ENCODE results near the gene YTHDC1. TPM values are rescaled to one million over a fixed set of nuclear protein-coding genes. Genes with fewer than 3 reads are reported as not detected.

YTHDC1 gene
- total and polyA plus RNA-seq, 2 of the 13 experiments (the other 11 are each of a cell fraction or from before 2014, with no cell fraction given), result 37.3 to 56.8 TPM

- H4K20me1 ChIP-seq (ENCODE audit: insufficient read depth, low read length), result no peaks in the 10 kb centered on the region
- intact Hi-C loops (cut with micrococcal nuclease; ENCODE audit: unreplicated experiment) (no loop called here), in situ Hi-C loops (cut with HindIII; ENCODE audit: extremely low pct_ligation_motif_present, low pct_unique_long_range_greater_than_20kb) (no loop called here)
- H3K27me3 ChIP-seq (ENCODE audit: control insufficient read depth in 1 of 2, insufficient read depth in 2 of 2, low read length in 2 of 2), result no peaks in the 10 kb centered on the region; a peak in 1 of 5 replicates
- no TSS peak for BruUV-seq (replicated peaks)
- ChIA-PET POLR2A (no interaction called here), CTCF (ENCODE audit: low intra/inter-chr PET ratio, low total read pairs) (no interaction called here)
- no peak for DNase-seq (ENCODE audit: low spot score)
- peaks cover 16% of the 10 kb centered on the region for H3K4me1 ChIP-seq (ENCODE audit: insufficient read depth, low read length)
- H3K36me3 ChIP-seq (replicated peaks in 1 of 2; ENCODE audit: control insufficient read depth in 1 of 2, insufficient read depth in 2 of 2, low read length in 2 of 2), result no peaks in the 10 kb centered on the region
- no peaks in the 10 kb centered on the region for H3K79me2 ChIP-seq (ENCODE audit: insufficient read depth, low read length)
- no peaks in the 10 kb centered on the region for H3K9me3 ChIP-seq (ENCODE audit: low read length)
- H2AFZ ChIP-seq (ENCODE audit: low read length), result no peak overlapping the region
- no peak for ATAC-seq
- no peak for TF ChIP-seq IKZF4 (CRISPR knock-in tag; IDR thresholded peaks at IDR 0.05; ENCODE audit: borderline replicate concordance, low read depth, not compliant biosample characterization)
- no peak for TF ChIP-seq TERF1 (CRISPR knock-in tag; IDR thresholded peaks at IDR 0.05)
- no peak for TF ChIP-seq KLF13 (CRISPR knock-in tag; IDR thresholded peaks at IDR 0.05)
- no peak for TF ChIP-seq ZNF775 (CRISPR knock-in tag; IDR thresholded peaks at IDR 0.05; ENCODE audit: borderline replicate concordance)
- TF ChIP-seq MED13 (CRISPR knock-in tag; IDR thresholded peaks at IDR 0.05), result no peak
- no peak overlapping the region for H3K27ac ChIP-seq (ENCODE audit: extremely low read length, insufficient read depth, low read length)
- 39% methylated on average over 4 of the region's 4 CpGs for WGBS (ENCODE audit: low lambda C conversion rate)
- no peak overlapping the region for H3K4me2 ChIP-seq (ENCODE audit: low read depth, low read length)
- H3K9ac ChIP-seq (ENCODE audit: insufficient read depth, low read depth, low read length), result no peak overlapping the region
- FAIRE-seq, result no peak
- no peak overlapping the region for H3K4me3 ChIP-seq (replicated peaks in 1 of 3; ENCODE audit: insufficient read depth in 1 of 3, low read depth in 2 of 3, low read length in 3 of 3)
These were observed 16.7 kb upstream of the YTHDC1 start for GRCh38 chr4:68366600-68366999.

GRCh38 chr4:68365068-68365467 lies 15.2 kb upstream of the YTHDC1 start:
- H3K4me2 ChIP-seq (ENCODE audit: low read depth, low read length), result no peak overlapping the region
- H3K27ac ChIP-seq (ENCODE audit: extremely low read length, insufficient read depth, low read length), result no peak overlapping the region
- ATAC-seq (no peak), DNase-seq (ENCODE audit: low spot score) (no peak), FAIRE-seq (no peak)
- ChIA-PET CTCF (ENCODE audit: low intra/inter-chr PET ratio, low total read pairs) (no interaction called here), POLR2A (no interaction called here)
- peaks cover 26% of the 10 kb centered on the region for H3K4me1 ChIP-seq (ENCODE audit: insufficient read depth, low read length)
- no peaks in the 10 kb centered on the region for H3K36me3 ChIP-seq (replicated peaks in 1 of 2; ENCODE audit: control insufficient read depth in 1 of 2, insufficient read depth in 2 of 2, low read length in 2 of 2)
- no peak overlapping the region for H3K9ac ChIP-seq (ENCODE audit: insufficient read depth, low read depth, low read length)
- no peaks in the 10 kb centered on the region for H3K79me2 ChIP-seq (ENCODE audit: insufficient read depth, low read length)
- H2AFZ ChIP-seq (ENCODE audit: low read length), result no peak overlapping the region
- intact Hi-C loops (cut with micrococcal nuclease; ENCODE audit: unreplicated experiment), result no loop called here
- BruUV-seq (replicated peaks), result no TSS peak
- H3K9me3 ChIP-seq (ENCODE audit: low read length), result no peaks in the 10 kb centered on the region
- H4K20me1 ChIP-seq (ENCODE audit: insufficient read depth, low read length), result no peaks in the 10 kb centered on the region
- H3K27me3 ChIP-seq (ENCODE audit: control insufficient read depth in 1 of 2, insufficient read depth in 2 of 2, low read length in 2 of 2), result no peaks in the 10 kb centered on the region; a peak in 1 of 5 replicates
- in situ Hi-C loops (cut with HindIII; ENCODE audit: extremely low pct_ligation_motif_present, low pct_unique_long_range_greater_than_20kb), result no loop called here
- H3K4me3 ChIP-seq (replicated peaks in 1 of 3; ENCODE audit: insufficient read depth in 1 of 3, low read depth in 2 of 3, low read length in 3 of 3), result no peak overlapping the region
- WGBS (ENCODE audit: low lambda C conversion rate), result 0% methylated on average over 1 of the region's 1 CpG
- TF ChIP-seq ZNF280D (CRISPR knock-in tag; IDR thresholded peaks at IDR 0.05) (no peak), ZNF879 (CRISPR knock-in tag; IDR thresholded peaks at IDR 0.05) (no peak), TERF1 (CRISPR knock-in tag; IDR thresholded peaks at IDR 0.05) (no peak), PPARG (CRISPR knock-in tag; conservative IDR thresholded peaks at IDR 0.05) (no peak), ZNF570 (CRISPR knock-in tag; IDR thresholded peaks at IDR 0.05; ENCODE audit: borderline replicate concordance) (no peak), MYNN (CRISPR knock-in tag; IDR thresholded peaks at IDR 0.05; ENCODE audit: low read depth) (no peak), NR2F6 (IDR thresholded peaks at IDR 0.05) (no peak), NR2F6 (CRISPR knock-in tag; IDR thresholded peaks at IDR 0.05) (no peak)
- TF ChIP-seq, protein P1, sequence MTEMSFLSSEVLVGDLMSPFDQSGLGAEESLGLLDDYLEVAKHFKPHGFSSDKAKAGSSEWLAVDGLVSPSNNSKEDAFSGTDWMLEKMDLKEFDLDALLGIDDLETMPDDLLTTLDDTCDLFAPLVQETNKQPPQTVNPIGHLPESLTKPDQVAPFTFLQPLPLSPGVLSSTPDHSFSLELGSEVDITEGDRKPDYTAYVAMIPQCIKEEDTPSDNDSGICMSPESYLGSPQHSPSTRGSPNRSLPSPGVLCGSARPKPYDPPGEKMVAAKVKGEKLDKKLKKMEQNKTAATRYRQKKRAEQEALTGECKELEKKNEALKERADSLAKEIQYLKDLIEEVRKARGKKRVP (CRISPR knock-in tag; IDR thresholded peaks at IDR 0.05), result no peak
